T-helper 1 cell treated with Interleukin-12 subunit alpha and Interleukin-12 subunit beta and Interleukin-4 antibody, amounts not matched to agents 30 μg/mL and 1 μg/mL, for 36 hours (primary cell): Measurements from ENCODE around the gene OR6B1.
"Not testable (repeated sequence)": the region's sequence is repeated elsewhere in the genome, so short reads cannot be mapped to it uniquely, and the experiment has no call there.

Experiments used
- H3K27ac Mint-ChIP-seq: one replicate; pipeline ENCODE4 v1.8.0; 2021; ENCODE audit warnings: mild to moderate bottlenecking, mixed read lengths
- H3K27me3 Mint-ChIP-seq: one replicate; pipeline ENCODE4 v1.8.0; 2021; ENCODE audit warnings: low read depth, mixed read lengths
- H3K36me3 Mint-ChIP-seq: one replicate; pipeline ENCODE4 v1.8.0; 2021; ENCODE audit warnings: low read depth, mixed read lengths
- H3K4me1 Mint-ChIP-seq: one replicate; pipeline ENCODE4 v1.8.0; 2021; ENCODE audit warnings: low read depth, mixed read lengths
- H3K4me3 Mint-ChIP-seq: one replicate; pipeline ENCODE4 v1.8.0; 2021; ENCODE audit warnings: mild to moderate bottlenecking, moderate library complexity, mixed read lengths
- H3K9me3 Mint-ChIP-seq: one replicate; pipeline ENCODE4 v1.8.0; 2021; ENCODE audit warnings: mixed read lengths

The OR6B1 gene

DNA sequence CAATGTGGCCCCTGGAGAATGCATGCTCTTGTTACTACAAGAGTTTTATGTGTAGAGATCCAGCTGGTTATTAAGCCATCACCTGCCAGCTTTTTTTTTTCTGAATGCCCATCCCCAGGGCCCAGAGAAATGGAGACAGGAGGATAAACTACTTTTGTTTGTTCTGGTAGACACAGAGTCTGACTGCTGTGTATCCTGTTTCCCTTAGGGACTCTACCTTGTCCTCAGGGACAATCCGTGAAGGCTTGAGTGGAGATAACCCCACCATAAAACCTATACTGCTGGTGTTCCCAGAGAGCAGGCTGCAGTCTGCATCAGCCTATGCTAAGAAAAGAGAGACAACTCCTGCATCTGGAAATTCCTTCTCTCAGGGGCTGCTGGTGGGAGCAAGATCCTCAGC lies 48.5 kb downstream of the OR6B1 start, which contains the start of gene OR2A5:
Gene OR2A5 (plus strand): TSS at position 301 of the 400 bp plus-strand sequence. CDS start 1,454 bp downstream, outside the sequence.
- no peaks in the 10 kb centered on the region for H3K4me1 Mint-ChIP-seq
- no peak within 1 kb of the TSS for H3K4me3 Mint-ChIP-seq
- H3K36me3 Mint-ChIP-seq, result no peaks in the 10 kb centered on the region
- H3K27ac Mint-ChIP-seq, result no peak within 1 kb of the TSS
- no peaks in the 10 kb centered on the region for H3K9me3 Mint-ChIP-seq
- H3K27me3 Mint-ChIP-seq, result no peaks in the 10 kb centered on the region

- Mint-ChIP-seq H3K36me3 (no peaks in the 10 kb centered on the region), H3K27ac (no peak overlapping the region), H3K9me3 (no peaks in the 10 kb centered on the region), H3K4me1 (no peaks in the 10 kb centered on the region), H3K27me3 (peaks cover 5% of the 10 kb centered on the region), H3K4me3 (no peak overlapping the region)
Measured at GRCh38 chr7:144049491-144049890, 49.4 kb downstream of the OR6B1 start.

- H3K4me1 Mint-ChIP-seq, result no peaks in the 10 kb centered on the region
- H3K9me3 Mint-ChIP-seq, result no peaks in the 10 kb centered on the region
- H3K27ac Mint-ChIP-seq, result no peak overlapping the region
- no peaks in the 10 kb centered on the region for H3K36me3 Mint-ChIP-seq
- peaks cover 11% of the 10 kb centered on the region for H3K27me3 Mint-ChIP-seq
- H3K4me3 Mint-ChIP-seq, result no peak overlapping the region
Measured at GRCh38 chr7:144050093-144050492, 50.0 kb downstream of the OR6B1 start.

DNA sequence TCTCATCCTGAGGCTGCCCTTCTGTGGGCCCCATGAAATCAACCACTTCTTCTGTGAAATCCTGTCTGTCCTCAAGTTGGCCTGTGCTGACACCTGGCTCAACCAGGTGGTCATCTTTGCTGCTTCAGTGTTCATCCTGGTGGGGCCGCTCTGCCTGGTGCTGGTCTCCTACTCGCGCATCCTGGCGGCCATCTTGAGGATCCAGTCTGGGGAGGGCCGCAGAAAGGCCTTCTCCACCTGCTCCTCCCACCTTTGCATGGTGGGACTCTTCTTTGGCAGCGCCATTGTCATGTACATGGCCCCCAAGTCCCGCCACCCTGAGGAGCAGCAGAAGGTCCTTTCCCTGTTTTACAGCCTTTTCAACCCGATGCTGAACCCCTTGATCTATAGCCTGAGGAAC lies 50.8 kb downstream of the OR6B1 start:
- not testable (repeated sequence) for H3K27ac Mint-ChIP-seq, H3K36me3 Mint-ChIP-seq, H3K4me1 Mint-ChIP-seq, H3K9me3 Mint-ChIP-seq, H3K4me3 Mint-ChIP-seq
- peaks cover 12% of the 10 kb centered on the region for H3K27me3 Mint-ChIP-seq

GRCh38 chr7:144057954-144058353 lies 57.8 kb downstream of the OR6B1 start:
- H3K4me1 Mint-ChIP-seq, result no peaks in the 10 kb centered on the region

More at GRCh38 chr7:144057954-144058353, 57.8 kb downstream of the OR6B1 start:
- Mint-ChIP-seq H3K27ac (no peak overlapping the region), H3K4me3 (no peak overlapping the region), H3K9me3 (no peaks in the 10 kb centered on the region), H3K36me3 (no peaks in the 10 kb centered on the region), H3K27me3 (peaks cover 12% of the 10 kb centered on the region)
